GM12891 (cell line): Measurements from ENCODE around the gene HOXC9.

Source experiments
- PAX5 ChIP-seq: IDR thresholded peaks from 2 replicates; pipeline ENCODE4 v1.6.1; 2011; ENCODE audit warnings: low read length, moderate library complexity, mild to moderate bottlenecking; ENCODE audit not compliant: insufficient read depth, severe bottlenecking
- POLR2A ChIP-seq: IDR thresholded peaks from 2 replicates; pipeline ENCODE4 v1.6.1; 2011; ENCODE audit warnings: low read depth, low read length, control low read depth
- POLR2AphosphoS5 ChIP-seq: IDR thresholded peaks from 2 replicates; pipeline ENCODE4 v1.6.1; 2011; ENCODE audit warnings: low read depth, low read length, control low read depth
- POU2F2 ChIP-seq: IDR thresholded peaks from 2 replicates; pipeline ENCODE4 v1.6.1; 2011; ENCODE audit warnings: low read depth, mild to moderate bottlenecking, control low read depth, low read length, moderate library complexity
- SPI1 ChIP-seq: IDR thresholded peaks from 2 replicates; pipeline ENCODE4 v1.6.1; 2011; ENCODE audit warnings: low read depth, low read length, control low read depth
- TAF1 ChIP-seq: IDR thresholded peaks from 2 replicates; pipeline ENCODE4 v1.6.1; 2011; ENCODE audit warnings: low read depth, low read length, control low read depth

DNA sequence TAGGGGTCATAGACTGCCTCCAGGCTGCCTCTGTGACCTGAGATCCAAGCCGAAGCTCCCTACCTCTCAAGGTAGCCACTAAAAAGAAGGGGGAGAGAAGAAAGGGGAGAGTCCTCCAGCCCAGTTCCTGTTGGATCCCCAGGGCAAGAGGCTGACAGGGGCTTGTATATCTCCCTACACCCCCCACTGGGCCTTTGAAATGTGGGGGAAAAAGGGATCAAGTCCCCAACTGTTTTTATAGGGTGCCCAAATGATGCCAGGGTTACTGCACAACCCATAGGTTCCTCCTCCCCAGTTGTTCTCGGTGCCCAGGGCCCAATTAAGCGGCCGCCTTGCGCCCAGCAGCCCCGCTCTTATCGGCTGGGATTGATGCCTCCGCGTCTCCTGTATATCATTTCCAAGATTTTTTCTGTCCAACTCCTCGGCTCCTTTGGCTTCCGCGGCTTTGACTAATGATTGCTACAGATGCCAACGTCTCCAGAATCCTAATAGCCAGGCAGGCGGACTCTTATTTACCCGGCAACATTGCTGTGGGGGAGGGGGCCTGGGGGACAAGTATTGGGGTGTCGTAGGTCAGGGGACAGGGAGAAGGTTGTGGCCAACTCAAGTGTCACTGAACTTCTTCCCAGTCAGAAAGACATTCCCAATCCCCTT, 46.0 kb downstream of the HOXC9 start:
- TF ChIP-seq POLR2A = no peak
- TF ChIP-seq POLR2AphosphoS5 = no peak
- TF ChIP-seq POU2F2 = no peak
- no peak for TF ChIP-seq PAX5
- no peak for TF ChIP-seq TAF1
- TF ChIP-seq SPI1 = no peak
